Stimulated activated CD4-positive, alpha-beta T cell treated with anti-CD3 and anti-CD28 coated beads, Interleukin-2, amount 100 ng/mL, for 4 hours (primary cell): Measurements from ENCODE around the gene HADH.
"Not testable (repeated sequence)": the region's sequence is repeated elsewhere in the genome, so short reads cannot be mapped to it uniquely, and the experiment has no call there.

ENCODE experiments used
- DNase-seq: peaks from one replicate; pipeline ENCODE4 v3.0.0-alpha.2; 2020; ENCODE audit warnings: low read depth

Gene HADH

GRCh38 chr4:107989537-107990386, at the start of gene HADH:
HADH (plus strand) TSS chr4:107989889; CDS start chr4:107989933, 44 bp downstream.
- DNase-seq: peak; percentile 92

DNA sequence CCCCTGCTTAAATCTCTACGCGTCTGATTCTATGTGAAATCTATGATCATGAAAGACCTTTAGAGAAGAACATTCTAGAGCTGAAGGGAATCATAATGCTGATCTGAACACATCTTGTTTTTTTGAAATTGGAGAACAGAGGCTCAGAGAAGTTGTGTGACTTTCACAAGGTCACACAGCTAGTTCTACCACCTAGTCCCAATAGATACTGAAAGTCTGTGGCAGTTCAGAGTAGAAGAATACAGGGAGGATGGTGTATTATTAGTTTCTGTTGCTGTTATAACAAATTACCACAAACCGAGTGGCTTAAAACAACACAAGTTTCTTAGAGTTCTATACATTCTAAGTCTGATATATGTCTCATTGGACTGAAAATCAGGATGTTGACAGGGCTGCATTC, 43.9 kb upstream of the HADH start:
- DNase-seq: no peak

DNA sequence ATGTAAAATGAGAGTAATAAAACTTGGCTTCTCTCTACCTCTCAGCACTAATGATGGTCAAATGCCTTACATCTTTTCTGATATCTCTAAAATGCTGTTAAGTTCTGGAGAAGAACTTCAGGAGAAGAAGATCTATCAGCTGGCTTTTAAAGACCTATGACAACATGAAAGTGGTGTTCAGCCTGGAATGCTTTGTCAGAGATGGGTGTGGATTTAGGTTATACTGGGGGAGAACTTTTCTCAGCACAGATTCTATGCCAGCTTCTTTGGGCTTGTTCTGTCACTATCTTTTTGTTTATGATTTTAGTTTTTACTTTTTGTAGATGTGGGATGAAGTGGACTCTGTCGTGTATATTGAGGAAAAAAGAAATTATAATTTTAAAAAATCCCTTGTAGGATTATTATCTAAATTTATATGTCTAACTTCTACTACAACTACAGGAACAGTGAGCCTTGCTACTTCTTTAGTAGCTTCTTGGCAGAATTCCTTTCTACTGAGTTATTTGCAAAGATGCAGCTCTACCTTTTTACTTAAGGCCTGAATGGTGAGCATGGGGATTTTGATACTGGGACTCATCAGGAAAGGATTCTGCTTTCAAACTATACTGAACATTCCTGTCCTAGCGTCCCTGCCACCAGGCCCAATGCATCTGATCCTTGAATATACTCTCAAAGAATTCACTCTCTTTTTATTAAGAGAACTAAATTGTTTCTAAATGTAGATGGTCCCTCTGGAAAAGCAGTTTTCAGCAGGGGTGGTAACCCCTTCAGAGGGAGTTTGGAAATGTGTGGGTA, 38.7 kb upstream of the HADH start:
- no peak for DNase-seq

DNA sequence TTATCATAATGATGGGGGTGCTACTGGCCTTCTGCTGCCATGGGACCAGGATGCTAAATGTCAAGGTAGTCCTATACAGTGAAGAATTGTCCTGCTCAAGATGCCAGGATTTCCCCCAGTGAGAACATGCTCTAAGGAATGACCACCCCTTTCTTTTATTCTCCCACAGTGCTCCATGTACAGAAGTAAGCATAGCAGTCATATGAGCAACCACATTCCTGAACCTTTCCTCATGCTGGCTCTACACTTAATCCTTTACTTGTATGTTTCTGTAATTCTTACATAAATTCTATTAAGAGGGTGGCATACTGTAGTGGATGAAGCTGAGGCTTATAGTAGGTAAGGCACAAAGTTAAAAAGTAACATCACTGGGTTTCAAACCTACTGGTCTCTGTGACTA, 38.1 kb upstream of the HADH start:
- no peak for DNase-seq

- DNase-seq: no peak
These were observed 33.7 kb upstream of the HADH start for GRCh38 chr4:107956011-107956410.

- DNase-seq: no peak
These were observed 22.8 kb upstream of the HADH start for GRCh38 chr4:107966903-107967302.

- not testable (repeated sequence) for DNase-seq
These were observed 22.2 kb upstream of the HADH start for GRCh38 chr4:107967519-107967918.

DNA sequence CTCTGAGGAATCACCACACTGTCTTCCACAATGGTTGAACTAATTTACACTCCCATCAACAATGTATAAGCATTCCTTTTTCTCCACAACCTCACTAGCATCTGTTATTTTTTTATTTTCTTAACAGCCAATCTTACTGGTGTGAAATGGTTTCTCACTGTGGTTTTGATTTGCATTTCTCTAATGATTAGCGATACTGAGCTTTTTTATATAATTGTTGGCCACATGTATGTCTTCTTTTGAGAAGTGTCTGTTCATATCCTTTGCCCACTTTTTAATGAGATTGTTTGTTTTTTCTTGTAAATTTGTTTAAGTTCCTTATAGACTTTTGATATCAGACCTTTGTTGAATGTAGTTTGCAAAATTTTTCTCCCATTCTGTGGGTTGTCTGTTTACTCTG, 21.8 kb upstream of the HADH start:
- DNase-seq: not testable (repeated sequence)

GRCh38 chr4:107970063-107970798, 19.5 kb upstream of the HADH start:
- DNase-seq: no peak

GRCh38 chr4:107972605-107973004, 17.1 kb upstream of the HADH start:
- DNase-seq: no peak

DNA sequence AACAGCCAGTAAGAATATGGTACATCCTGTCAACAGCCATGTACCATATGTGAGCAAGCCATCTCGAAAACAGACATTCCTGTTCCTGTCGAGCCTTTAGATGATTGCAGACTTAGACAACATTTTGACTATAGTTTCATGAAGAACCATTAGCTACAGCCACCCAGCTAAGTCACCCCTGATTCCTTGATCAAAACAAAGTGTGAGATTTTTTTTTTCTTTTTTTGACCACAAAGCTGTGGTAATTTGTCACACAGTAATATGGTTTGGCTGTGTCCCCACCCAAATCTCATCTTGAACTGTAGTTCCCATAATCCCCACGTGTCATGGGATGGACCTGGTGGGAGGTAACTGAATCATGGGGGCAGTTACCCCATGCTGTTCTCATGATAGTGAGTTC, 15.2 kb upstream of the HADH start:
- DNase-seq: no peak

DNA sequence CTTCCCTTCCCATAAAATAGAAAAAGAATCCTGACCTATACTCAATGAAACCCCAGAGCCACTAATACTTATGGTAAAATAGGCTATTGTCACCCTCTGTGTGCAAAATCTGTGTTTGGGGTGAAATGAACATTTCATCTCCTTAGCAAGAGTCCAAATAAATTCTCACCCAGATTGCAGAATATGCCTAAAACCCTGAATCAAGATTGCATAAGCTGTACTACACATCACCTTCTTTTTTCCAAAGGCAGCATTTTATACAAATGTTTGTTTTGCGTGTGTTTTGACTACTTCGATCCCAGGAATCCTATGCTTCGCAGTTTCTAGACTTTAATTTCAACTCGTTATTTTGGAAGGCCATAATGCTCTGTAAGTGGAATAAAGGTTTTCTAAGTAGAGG, 12.2 kb upstream of the HADH start:
- no peak for DNase-seq

DNA sequence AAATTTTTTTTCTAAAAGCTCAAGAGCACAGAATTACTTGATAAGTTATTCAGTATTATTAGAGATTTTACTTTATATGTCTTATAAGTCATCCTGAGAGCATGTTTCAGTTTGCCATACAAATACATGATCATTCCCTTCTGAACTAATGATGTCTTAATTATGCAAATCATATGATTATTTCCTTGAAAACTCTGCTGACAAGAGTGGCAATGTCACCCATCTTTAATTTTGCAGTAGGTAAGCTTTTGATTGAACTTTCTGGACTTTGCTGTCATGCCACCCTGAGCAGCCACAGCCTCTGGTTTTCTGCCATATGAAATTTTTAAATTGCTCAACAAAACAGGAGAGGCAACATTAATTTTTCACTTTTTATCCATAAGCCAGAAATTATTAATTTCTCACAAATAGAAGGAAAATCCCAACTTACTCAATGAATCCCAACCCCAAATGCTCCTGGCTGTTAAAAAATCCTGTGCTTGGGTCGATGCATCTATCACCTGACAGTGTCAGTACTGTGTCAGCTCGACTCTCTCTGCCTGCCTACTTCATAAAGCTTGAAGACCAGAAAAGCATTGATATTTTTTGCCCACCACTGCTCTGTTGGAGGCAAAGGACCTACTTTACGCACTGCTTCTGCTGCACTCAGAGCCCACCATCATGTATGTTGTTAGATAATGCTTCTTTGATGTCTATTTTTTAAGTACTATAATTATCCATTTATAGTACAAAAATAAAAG, 11.6 kb upstream of the HADH start:
- no peak for DNase-seq

DNA sequence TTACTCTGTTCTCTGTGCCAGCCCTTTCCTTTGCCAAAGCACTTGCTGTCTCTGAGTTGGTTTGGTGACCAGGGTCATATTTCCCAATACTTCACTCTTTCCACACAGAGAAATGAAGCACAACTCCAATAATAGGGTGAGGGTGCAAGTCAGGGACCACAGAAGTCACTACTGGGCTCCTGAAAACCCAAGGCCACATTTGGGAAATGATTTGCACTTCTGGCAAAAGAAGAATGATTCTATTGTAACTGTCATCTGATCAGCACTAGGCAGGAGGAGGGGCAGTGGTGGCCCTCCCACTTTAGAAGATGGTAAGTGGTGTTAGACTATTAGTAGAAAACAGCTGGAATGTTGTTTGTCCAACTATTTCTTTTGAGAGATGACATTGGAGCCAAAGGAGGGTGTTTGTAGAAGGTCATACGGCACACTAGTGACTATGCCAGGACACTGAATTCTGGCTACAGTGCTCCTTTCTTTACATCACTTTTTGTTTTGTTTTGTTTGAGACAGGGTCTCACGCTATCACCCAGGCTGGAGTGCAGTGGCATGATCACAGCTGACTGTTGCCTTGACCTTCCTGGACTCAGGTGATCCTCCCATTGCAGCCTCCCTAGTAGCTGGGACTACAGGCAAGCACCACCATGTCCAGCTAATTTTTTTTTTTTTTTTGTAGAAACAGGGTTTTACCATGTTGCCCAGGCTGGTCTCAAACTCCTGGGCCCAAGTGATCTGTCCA, 10.8 kb upstream of the HADH start:
- no peak for DNase-seq

- DNase-seq: no peak
These were observed 1.6 kb upstream of the HADH start for GRCh38 chr4:107987916-107988762.

DNA sequence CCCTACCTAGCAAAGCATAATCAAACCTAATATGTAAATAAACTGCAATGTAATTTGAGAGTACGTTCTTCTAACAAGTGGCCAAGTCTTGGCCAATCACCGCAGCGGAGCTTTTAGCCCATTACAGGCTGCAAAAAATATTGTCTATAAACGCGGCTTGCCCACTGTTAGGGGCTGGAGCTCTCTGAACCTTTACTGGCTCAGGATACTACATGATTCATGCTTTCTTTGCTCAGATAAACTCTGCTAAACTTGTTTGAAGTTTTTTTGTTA, 990 bp upstream of the HADH start:
- DNase-seq: no peak

GRCh38 chr4:107989162-107989536, 540 bp upstream of the HADH start:
- DNase-seq: no peak

GRCh38 chr4:107991945-107992630, 2.4 kb downstream of the HADH start:
- DNase-seq: no peak

GRCh38 chr4:107993969-107994368, 4.3 kb downstream of the HADH start:
- no peak for DNase-seq

DNA sequence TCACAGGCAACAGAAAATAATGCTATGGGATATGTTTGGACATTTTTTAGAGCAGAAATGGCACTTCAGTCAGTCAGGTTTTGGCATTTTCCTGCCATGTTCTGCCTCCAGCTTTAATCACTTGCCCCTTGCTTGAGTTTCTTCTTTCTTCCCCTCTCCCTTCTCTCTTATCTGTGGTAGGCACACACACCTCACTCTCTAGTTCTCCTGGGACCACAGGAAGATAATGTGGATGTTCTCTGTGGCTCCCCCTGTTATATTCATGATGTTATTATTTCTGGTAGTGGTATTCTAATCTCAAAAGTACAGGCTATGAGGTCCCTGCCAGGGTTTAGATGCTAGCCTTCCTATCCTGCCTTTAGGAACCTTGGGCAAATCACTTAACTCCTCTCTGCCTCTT, 5.2 kb downstream of the HADH start:
- DNase-seq: no peak
